ENCODE measurements around the gene VPS8. TPM values are rescaled to one million over a fixed set of nuclear protein-coding genes. Genes with fewer than 3 reads are reported as not detected.

Gene VPS8
- total RNA-seq, 1 experiment from 2014 or later = 37.6 TPM

GRCh38 chr3:184772667-184773272 is 39.2 kb upstream of the VPS8 start:
- Histone ChIP-seq H3K79me2 (ENCODE audit: insufficient read depth, low read length) (no peaks in the 10 kb centered on the region), H3K4me2 (ENCODE audit: low read length) (no peak overlapping the region), H3K36me3 (ENCODE audit: control insufficient read depth in 1 of 2, insufficient read depth in 2 of 2, low read length in 2 of 2) (no peaks in the 10 kb centered on the region), H3K9ac (ENCODE audit: low read length) (no peak overlapping the region), H4K20me1 (ENCODE audit: insufficient read depth) (no peaks in the 10 kb centered on the region), H2AFZ (ENCODE audit: low read depth, low read length, poor library complexity, severe bottlenecking) (no peak overlapping the region), H3K4me1 (ENCODE audit: control insufficient read depth in 1 of 2, insufficient read depth in 2 of 2, low read length in 2 of 2) (peaks cover 0 to 5% of the 10 kb centered on the region in 2 experiments; a peak in 1 of 4 replicates), H3K27ac (ENCODE audit: low read depth, low read length) (no peak overlapping the region), H3K4me3 (replicated peaks in 1 of 2; ENCODE audit: low read depth in 1 of 2, low read length in 2 of 2) (no peak overlapping the region), H3K9me3 (ENCODE audit: control insufficient read depth in 1 of 2, insufficient read depth in 1 of 2, low read depth in 1 of 2, low read length in 2 of 2) (no peaks in the 10 kb centered on the region), H3K9me2 (ENCODE audit: insufficient read depth) (no peaks in the 10 kb centered on the region), H3K27me3 (ENCODE audit: insufficient read depth, low read length) (no peaks in the 10 kb centered on the region)
- BruUV-seq (replicated peaks) = no TSS peak
- RAD21 ChIA-PET (ENCODE audit: low non-redundant PET in 1 of 2, low total read pairs in 2 of 2, uncharacterized antibody in 2 of 2, unreplicated experiment in 2 of 2) = interaction anchor here (0.7 to 1.6 kb wide), 3 partner anchors 11 to 212 kb away, joined by 3 to 7 read pairs (median 3); partner anchors contain the start of gene EPHB3 (in 1 of the 2)
- no peak for ATAC-seq
- CTCF ChIA-PET = no interaction called here
- no peak for DNase-seq (ENCODE audit: low read depth, low spot score)
- POLR2A ChIA-PET = interaction anchor here (0.7 kb wide), 1 partner anchor 207 kb away, joined by 8 read pairs; no protein-coding TSS in a partner anchor
- intact Hi-C loops (cut with micrococcal nuclease) = loop anchor here (10.0 kb wide), 1 partner anchor 398 kb away; the partner anchor contains the start of gene THPO
- TF ChIP-seq JUND (IDR thresholded peaks at IDR 0.05) (no peak), POLR2AphosphoS5 (IDR thresholded peaks at IDR 0.05; ENCODE audit: low read depth, low read length) (no peak), ZBTB33 (IDR thresholded peaks at IDR 0.05; ENCODE audit: extremely low read depth, insufficient replicate concordance, low read length) (no peak)

Measured in HCT116 (cell line).